H1 (cell line): ENCODE data around the gene ARHGAP26. TPM values are rescaled to one million over a fixed set of nuclear protein-coding genes. Genes with fewer than 3 reads are reported as not detected.

Source experiments
- KDM1A ChIP-seq: fragments of 200-600, 300-600 bp; sonication (generic); IDR thresholded peaks from 2 replicates; pipeline ENCODE4 v1.7.1; 2016; ENCODE audit warnings: mild to moderate bottlenecking, low read length, borderline replicate concordance
- polyA plus RNA-seq, 7 experiments: library from polyadenylated mRNA; depleted of rRNA in 3 of 7; stranded (reverse) in 5 of 7; unstranded in 2 of 7; fragments of >200 nt in 5 of 7; fragments of 200-250 nt in 2 of 7; gene quantifications; 1 replicate in 5 of 7; 2 replicates in 1 of 7; 4 replicates in 1 of 7; pipeline versions ENCODE4 v1.2.1 to v1.2.3, GENCODE V29; 2011 to 2013; ENCODE audit warnings: missing spikeins in 2 of 7, mixed read lengths in 2 of 7
- total RNA-seq: library from RNA; stranded (reverse); fragmentation: NEBNext Ultra II Directional; extraction: Animal tissue kit (Norgen Biotek cat#: 25700); gene quantifications from 2 replicates; pipeline ENCODE4 v1.2.1, GENCODE V29; 2021

ARHGAP26 gene
- total and polyA plus RNA-seq, 2 of the 8 experiments (the other 6 are each of a cell fraction or from before 2014, with no cell fraction given): 7.1 to 24.8 TPM

DNA sequence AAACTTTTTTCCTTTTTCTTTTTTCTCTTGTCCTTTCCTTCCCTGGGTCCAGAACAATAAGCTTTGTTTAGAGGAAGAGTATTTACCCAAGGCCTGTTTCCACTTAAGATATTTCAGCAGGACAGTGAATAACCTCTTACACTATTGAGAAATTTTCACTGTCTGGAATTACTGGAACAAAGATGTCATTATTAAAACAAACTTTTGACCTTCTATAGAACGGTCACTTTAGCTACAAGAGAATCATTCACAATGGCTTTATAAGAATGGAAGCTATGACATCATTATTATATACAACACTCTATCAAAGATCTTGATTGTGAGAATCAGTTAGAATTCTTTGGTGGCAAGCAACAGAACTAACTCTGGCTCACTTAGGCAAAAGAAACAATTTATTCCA lies 22.0 kb upstream of the ARHGAP26 start (continued):
- TF ChIP-seq KDM1A: no peak
